NCI-H146 (cell line): Measurements from ENCODE around the gene FCSK.
"Not testable (repeated sequence)": the region's sequence is repeated elsewhere in the genome, so short reads cannot be mapped to it uniquely, and the experiment has no call there.

Experiments used
- DNase-seq: peaks from one replicate; lab custom pipeline; 2025; lab: John Stamatoyannopoulos, UW

FCSK gene

DNA sequence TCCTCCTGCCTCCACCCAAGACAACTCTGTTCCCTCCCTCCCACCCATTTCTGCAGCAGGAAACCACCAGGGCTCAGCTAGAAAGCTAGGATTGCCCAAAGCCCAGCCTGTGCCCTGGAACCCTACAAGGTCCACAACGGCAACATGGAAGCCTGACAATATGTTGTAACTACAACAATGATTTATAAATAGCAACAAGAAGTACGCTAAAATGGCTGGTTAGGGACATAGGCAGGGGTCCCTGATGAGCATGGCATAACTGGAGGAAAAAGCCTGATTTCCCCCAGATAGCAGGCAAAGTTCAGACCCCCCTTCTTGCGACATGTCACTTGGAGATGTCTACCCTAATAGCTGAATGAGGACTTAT, 22.1 kb upstream of the FCSK start:
- no peak for DNase-seq

DNA sequence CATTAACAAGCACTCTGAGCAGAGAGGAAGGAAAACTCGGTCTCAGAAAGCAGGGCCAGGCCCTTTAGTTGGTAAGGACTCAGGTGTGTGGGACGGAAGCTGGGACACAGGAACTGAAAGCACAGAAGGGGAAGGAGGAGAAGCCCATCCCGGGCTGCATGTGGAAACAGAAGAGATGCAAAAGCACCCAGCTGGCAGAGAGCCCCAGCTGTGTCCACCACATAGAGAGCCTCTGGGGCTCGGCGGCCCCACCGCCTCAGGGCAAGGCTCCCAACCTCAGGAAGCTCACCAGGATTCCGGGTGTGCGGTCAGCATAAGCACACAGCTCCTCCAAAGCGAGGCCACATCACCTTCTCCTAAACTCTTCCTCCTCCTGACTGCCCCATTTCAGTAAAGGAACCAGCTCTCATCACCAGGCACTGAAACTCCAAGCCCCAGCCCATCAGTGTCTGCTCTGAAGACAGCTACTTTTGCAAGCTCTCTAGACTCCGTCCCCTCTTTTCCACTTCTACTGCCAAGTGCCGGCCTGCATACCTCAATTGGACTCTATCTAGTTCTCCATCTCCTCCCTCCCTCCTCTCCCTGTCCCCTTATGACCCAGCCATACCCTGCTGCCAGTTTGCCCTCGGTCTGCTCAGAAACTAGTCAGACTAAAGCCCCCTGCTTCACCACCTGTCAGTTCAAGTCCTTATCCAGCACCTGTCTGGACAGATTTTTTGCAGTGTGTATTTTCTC, 21.5 kb upstream of the FCSK start:
- DNase-seq, result no peak

DNA sequence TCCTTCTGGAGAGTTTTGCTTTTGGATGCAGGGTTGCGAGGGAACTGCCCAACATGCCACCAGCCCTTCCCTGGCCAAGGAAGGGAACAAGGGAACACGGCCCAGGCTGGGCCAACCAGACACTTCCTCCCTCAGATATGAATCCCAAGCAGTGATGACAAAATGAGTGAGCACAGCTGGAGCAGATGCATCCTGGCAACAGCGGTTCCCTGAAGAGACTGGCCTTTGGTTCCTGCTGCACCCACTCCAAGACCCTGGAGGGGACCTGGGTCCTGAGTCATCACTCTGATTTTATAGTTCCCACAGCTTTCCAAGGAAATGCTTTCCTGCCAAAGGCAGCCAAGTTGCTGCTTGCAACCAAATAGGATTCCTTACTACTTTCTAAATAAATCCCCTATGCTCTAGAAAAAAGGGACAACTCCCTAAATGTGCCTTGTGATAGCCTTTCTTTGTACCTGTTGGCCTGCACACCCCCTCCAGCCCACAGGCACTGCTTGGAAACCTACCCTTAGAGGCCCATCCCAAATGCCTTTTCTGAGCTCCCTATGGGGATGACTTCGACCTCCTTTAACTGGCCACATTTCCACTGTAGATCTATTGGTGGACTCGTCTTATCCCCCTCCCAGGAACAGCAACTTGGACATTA, 20.8 kb upstream of the FCSK start:
- no peak for DNase-seq

DNA sequence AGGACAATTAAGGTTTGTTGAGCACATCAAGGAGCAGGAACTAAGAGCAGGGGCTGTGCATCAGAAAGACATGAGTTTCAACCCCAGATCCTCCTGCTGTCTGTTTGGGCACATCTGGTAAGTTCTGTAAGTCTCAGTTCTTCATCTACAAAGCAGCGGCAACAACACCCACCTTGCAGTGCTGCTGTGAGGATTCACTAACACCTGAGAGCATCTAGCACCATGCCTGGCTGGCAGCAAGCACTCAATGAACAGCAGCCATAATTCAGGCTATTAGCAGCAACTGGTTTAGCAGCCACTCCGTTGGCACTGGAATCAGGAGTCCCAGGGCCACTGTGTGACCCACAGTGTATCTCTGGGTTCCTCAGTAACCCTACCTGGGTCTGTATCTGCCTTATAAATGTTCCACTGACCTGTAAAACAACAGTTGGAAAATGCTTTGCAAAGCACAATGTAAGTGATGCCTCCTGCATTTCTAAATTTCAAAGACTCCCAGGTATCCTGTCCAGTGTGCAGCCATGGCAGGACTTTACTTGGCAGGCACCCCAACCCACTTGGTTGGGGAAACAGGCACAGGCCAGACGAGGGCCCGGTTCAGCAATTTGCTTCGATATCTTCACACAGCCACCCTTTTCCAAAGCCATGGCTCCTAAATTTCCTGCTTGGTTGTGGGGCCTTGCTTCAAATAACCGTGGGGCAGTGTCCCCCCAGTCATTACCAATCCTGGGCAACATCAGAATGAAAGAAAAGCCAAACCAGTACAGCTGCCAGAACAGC, 19.7 kb upstream of the FCSK start:
- no peak for DNase-seq

DNA sequence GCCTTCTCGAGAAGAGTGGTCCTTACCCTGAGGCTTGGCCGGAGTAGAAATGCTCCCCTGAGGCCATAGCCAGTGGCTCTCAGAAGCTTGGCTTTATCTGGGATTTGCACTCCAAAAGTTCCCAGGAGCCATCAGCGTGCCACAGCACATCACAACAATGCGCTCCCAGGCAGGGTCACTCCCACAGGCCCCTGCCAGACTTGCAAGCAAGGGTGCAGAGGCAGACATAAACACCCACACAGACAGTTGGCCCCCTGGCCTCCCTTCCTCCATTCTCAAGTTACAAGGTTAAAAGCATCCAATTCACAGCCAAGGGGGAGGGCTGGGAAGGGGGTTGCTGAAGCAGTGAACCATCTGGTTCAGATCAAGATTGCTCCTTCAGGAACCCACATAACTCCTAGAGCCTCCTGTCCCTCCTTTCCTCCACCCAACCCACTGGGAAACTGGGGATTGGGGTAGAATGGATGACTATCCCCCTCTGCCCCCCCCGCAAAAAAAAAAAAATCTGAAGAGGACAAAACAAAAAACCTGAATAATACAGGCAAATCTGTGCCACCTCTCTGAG, 17.3 kb upstream of the FCSK start:
- no peak for DNase-seq

DNA sequence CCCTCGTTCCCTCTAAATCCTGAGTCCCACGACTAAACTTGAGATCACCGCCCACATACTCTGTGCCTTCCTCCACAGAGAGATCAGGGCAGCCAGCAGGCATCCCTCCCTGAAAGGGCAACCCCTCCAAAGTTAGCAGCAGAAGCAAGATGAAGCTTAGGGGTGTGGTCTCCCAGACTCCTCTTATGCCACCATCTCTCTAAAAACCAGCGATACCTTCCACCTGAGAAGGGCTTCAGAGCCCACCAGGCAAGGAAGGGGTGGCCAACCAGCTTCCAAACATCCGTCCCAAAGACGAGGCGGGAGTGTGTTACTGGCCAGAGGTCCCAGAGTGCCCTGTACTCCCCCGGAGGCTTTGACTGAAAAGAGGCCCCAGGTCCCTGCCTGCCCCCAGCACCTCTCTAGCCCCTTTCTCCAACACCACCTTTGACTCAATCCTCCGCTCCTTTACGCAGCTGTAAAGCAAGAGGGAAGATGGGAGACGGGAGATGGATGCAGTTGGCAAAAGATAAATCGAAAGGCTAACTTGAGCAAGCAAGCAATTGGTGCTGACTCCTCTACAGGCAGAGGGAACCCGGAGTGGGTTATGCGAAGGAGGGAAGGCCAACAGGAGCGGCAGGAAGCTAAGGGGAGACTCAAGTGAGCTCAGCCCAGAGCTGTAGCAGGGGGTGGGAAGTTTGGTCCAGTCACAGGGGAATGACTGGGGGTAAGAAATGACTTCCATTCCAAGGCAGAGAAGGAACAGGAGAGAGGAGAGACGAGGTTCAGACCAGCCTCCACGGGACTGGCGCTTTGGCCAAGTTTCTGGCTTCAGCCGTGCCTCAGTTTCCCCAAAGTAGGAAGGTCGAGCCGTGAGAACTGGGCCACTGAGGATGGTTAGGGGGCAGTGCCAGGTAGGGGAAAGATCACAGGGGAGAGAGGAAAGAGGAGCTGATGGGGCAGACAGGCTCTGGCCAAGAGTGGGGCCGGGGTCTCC, 16.5 kb upstream of the FCSK start:
- DNase-seq, result no peak

DNA sequence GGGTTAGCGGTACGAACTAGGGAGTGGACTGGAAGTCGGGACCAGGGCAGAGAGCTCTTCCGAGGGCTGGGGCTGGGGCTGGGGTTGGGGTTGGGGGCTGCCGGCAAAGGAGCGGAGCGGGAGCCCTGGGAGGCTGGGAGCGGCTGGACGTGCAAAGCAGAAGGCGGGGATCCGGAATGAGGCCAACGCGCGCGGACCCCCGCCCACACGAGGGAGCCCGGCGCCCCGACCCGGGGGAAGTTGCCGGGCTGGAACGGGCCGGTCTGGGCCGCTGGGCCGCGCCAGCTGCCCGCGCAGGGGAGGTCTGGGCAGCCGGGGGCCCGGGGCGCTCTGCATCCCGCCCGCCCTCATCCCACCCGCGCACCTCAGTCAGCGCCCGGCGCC, 15.8 kb upstream of the FCSK start:
- no peak for DNase-seq

DNA sequence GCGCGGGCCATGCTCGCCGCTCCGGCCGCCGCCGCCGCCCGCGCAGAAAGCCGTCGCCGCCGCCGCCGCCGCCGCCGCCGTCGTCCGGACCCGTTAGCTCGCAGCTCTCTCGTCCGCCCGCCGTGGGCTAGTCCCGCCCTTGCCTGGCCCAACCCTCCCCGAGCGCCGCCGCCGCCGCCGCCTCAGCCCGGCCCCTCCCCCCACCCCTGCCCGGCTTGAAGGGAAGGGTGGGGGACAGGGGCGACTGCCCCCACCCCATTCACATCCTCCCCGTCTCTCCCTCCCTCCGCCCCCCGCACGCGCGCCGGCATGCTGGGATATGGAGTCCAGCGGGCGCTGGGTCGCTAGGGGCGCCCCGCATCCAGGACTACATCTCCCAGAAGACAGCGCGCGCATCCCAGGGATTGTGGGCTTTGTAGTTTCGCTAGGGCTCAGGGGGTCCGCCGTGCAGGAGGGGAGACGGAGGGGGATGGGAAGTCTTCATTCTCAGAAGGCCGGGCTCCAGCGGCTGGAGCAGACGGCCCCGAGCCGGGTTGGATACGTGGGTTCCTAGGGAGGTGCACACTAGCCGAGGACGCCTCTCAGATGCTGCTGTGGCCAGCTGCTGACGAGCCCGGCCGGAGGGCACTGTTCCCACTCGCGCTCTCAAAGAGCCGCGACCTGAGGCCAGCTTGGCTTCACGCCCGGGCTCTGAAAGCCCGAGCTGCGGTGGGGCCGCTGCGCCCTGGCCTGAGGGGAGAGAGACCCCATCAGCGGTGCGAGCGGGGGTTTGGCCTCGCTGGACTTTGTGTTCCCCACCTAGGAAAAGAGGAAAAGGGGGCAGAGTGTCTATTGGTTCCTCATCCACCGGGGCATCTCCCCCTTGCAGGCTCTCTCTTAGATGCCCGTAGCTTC, 15.2 kb upstream of the FCSK start, which contains the start of gene ST3GAL2:
Gene ST3GAL2, minus strand, starts transcription at position 132 of the 894 bp plus-strand sequence. CDS start 40,570 bp downstream, outside the sequence.
- DNase-seq, result peak; percentile 90

DNA sequence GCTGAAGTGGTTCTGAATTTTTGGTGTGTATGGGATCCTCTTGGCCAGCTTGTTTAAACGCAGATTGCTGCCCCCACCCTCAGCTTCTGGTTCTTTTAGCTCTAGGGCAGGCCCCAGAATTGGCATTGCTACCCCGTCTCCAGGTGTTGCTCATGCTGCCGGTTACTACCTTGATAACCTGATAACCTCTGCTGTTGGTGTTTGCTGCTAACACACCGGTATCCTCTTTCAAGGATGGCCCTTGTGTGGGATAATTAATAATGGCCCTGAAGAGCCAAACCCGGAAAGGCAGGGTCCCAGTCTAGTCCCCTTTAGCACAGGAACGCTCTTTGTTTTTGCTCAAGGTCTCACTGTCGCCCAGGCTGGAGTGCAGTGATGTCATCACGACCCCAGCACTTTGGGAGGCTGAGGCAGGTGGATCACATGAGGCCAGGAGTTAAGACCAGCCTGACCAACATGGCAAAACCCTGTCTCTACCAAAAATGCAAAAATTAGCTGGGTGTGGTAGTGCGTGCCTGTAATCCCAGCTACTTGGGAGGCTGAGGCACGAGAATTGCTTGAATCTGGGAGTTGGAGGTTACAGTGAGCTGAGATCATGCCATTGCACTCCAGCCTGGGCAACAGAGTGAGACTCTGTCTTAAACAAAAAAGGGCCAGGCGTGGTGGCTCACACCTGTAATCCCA, 14.2 kb upstream of the FCSK start:
- peak; percentile 43 for DNase-seq

DNA sequence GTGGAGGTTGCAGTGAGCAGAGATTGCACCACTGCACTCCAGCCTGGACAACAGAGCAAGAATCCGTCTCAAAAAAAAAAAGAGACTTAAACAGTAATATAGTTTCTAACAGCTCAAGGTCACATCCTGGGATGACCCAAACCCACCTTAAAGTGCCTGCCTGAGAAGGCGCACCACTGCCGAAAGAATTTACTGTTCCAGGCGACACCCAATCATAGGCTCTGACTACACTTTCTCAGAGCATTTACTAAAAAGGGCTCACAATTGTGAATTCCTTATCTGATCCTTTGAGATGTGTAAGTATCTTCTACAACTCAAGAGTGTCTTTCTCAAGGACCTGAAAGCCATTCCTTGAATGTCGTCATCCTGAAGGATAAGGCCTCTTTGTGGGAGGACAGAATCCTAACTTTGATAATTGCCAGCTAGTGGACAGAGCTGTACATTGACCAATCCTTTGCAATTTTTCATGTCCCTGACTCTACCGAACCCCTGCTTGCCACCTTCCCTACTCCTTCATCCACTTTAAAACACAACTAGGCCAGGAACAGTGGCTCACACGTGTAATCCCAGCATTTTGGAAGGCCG, 12.9 kb upstream of the FCSK start:
- no peak for DNase-seq

DNA sequence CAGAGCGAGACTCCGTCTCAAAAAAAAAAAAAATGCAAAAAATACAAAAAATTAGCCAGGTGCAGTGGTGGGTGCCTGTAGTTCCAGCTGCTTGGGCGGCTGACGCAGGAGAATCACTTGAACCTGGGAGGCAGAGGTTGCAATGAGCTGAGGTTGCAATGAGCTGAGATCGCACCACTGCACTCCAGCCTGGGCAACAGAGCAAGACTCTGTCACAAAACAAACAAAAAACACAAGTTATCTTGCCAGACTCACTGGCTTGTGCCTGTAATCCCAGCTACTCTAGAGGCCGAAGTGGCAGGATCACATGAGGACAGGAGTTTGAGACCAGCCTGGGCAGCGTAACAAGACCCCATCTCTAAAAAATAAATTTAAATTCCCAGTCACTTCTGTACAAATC, 12.1 kb upstream of the FCSK start:
- no peak for DNase-seq

DNA sequence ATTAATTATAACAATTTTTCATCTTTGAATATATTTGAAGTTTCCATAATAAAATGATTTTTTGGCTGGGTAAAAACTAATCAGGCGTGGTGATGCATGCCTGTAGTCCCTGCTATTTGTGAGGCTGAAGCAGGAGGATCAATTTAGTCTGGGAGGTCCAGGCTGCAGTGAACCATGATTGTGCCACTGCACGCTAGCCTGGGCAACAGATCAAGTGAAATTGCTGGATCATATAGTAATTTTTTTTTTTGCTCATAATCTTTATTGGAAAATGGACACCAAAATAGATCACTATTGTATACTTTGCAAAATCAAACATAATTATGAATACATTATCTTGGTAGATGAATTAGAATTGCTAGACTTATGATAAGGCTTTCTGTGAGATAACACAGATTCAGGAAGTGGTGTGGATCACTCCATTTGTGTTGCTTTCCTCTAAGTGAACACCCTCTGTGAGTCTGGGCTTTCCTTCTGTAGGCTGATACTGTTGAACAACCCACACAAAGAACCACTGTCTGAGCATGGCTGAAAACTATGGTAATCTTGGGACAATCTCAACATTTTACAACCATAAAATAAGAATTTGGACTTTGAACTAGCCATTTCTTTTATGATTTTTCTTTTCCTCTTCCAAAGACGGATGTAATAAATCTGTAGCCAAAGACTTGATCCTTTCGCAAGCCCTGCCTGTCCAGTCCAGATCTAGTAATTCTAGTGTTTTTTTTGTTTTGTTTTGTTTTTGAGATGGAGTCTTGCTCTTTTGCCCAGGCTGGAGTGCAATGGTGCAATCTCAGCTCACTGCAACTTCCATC, 9.9 kb upstream of the FCSK start:
- no peak for DNase-seq

DNA sequence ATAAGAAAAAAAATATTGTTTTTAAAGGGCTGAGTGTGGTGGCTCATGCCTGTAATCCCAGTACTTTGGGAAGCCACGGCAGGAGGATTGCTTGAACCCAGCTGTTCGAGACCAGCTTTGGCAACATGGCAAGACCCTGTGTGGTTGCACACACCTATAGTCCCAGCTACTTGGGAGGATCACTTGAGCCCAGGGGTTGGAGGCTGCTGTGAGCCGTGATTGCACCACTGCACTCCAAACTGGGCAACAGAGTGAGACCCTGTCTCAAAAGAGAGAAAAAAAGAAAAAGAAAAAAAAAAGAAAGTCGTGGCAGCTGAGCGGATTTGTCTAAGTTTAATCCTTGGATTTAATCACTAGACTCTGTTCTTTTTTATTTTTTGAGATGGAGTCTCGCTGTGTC, 6.3 kb upstream of the FCSK start:
- DNase-seq, result no peak

DNA sequence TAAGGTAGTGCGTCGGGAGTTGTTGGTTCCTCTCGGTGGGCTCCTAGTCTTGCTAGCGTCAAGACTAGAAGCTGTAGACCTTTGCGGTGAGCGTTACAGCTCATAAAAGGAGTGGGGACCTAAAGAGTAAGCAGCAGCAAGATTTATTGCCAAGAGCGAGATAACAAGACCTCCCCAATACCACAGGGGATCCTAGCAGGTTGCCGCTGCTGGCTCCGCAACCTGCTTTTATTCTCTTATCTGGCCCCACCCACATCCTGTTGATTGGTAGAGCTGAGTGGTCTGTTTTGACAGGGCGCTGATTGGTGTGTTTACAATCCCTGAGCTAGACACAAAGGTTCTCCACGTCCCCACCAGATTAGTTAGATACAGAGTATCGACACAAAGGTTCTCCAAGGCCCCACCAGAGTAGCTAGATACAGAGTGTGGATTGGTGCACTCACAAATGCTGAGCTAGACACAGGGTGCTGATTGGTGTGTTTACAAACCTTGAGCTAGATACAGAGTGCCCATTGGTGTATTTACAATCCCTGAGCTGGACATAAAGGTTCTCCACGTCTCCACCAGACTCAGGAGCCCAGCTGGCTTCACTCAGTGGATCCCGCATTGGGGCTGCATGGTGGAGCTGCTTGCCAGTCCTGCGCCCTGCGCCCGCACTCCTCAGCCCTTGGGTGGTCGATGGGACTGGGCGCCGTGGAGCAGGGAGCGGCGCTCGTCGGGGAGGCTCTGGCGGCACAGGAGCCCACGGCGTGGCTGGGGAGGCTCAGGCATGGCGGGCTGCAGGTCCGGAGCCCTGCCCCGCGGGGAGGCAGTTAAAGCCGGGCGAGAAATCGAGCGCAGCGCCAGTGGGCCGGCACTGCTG, 4.0 kb upstream of the FCSK start:
- not testable (repeated sequence) for DNase-seq

DNA sequence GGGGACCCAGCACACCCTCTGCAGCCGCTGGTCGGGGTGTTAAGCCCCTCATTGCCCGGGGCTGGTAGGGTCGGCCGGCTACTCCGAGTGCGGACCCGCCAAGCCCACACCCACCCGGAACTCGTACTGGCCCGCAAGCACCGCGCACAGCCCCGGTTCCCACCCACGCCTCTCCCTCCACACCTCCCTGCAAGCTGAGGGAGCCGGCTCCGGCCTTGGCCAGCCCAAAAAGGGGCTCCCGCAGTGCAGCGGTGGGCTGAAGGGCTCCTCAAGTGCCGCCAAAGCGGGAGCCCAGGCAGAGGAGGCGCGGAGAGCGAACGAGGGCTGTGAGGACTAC, 3.4 kb upstream of the FCSK start:
- DNase-seq, result not testable (repeated sequence)

DNA sequence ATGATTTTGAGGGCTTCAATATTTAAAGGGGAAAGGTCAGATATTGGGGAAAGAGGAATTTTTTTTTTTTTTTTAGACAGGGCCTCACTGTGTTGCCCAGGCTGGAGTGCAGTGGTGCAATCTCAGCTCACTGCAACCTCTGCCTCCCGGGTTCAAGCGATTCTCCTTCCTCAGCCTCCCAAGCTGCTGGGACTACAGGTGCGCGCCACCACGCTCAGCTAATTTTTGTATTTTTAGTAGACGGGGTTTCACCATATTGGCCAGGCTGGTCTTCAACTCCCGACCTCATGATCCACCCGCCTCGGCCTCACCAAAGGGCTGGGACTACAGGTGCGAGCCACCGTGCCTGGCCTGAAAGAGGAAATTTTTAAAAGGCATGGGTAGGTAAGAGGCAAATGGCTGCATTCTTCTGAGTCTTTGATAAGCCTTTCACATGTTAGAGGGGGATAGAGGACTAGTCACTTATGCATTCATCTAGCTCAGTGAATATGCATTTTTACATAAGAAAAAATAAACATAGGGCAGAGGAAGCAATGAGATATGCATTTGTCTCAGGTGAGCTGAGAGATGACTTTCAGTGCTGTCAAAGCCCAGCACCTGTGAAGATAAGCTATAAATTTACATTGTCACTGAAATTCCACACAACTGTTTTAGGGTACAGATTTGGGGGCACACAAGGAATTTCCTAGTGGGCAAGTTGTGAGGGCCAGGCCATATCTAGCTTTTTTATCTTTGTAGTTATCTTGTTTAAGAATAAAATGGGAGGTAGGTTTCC, 1.1 kb upstream of the FCSK start:
- no peak for DNase-seq

DNA sequence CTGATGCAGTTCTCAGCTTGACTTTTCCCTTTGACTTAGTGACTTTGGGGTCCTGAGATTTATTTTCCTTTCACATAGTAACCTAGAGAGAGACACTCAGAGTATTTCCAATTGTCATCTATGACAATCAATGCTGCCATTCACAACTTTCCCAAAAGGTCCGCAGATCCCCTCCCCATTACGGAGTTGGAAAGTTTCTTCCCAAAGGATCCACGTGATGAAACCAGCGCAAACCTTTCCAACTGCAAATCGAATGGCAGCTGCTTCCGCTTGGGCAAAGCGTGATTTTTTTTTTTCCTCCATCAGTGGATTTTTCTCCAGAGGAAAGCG, 538 bp upstream of the FCSK start:
- DNase-seq, result peak; percentile 54
